Activated B cell treated with CpG ODN at 0.5 μM for 24 hours (primary cell): ENCODE results near the gene TCAP. TPM values are rescaled to one million over a fixed set of nuclear protein-coding genes. Genes with fewer than 3 reads are reported as not detected.

Experiments used
- ATAC-seq: fragments of 200-7000 bp; cut with Tn5 transposase; one replicate; pipeline ENCODE4 v1.10.0; 2021; ENCODE audit warnings: low read depth, mild to moderate bottlenecking, moderate library complexity
- CTCF ChIA-PET: fragments of 350-600 bp; sonication (Branson Sonifier 250); formaldehyde crosslinking; loops from one replicate; lab custom pipeline; 2021; ENCODE audit warnings: antibody characterized with exemption; lab: Charles Lee
- POLR2A ChIA-PET: fragments of 350-600 bp; sonication (Branson Sonifier 250); formaldehyde crosslinking; loops from one replicate; lab custom pipeline; 2021; ENCODE audit warnings: antibody characterized with exemption; lab: Charles Lee
- DNase-seq: peaks from one replicate; pipeline ENCODE4 v3.0.0; 2022
- H3K27ac Mint-ChIP-seq: one replicate; pipeline ENCODE4 v1.8.0; 2020; ENCODE audit warnings: mixed read lengths
- H3K27me3 Mint-ChIP-seq: one replicate; pipeline ENCODE4 v1.8.0; 2021; ENCODE audit warnings: mixed read lengths
- H3K36me3 Mint-ChIP-seq: one replicate; pipeline ENCODE4 v1.8.0; 2021; ENCODE audit warnings: low read depth, mixed read lengths
- H3K4me1 Mint-ChIP-seq: one replicate; pipeline ENCODE4 v1.8.0; 2021; ENCODE audit warnings: mixed read lengths
- H3K4me3 Mint-ChIP-seq: one replicate; pipeline ENCODE4 v1.8.0; 2020; ENCODE audit warnings: mild to moderate bottlenecking, mixed read lengths
- H3K9me3 Mint-ChIP-seq: one replicate; pipeline ENCODE4 v1.8.0; 2020; ENCODE audit warnings: mixed read lengths
- intact Hi-C: fragments of 100-400 bp; cut with micrococcal nuclease; formaldehyde crosslinking; loops from one replicate; pipeline ENCODE4 v1.15.1; 2024
- total RNA-seq: library from RNA; stranded (reverse); gene quantifications from 2 replicates; pipeline ENCODE4 v1.2.3, GENCODE V29; 2022
- TF ChIP-seq, protein P1 (sequence below): fragments of 200-600 bp; IDR thresholded peaks from one replicate; pipeline ENCODE4 v1.8.0; 2022; ENCODE audit warnings: antibody characterized with exemption, mild to moderate bottlenecking

Gene TCAP
- total RNA-seq, 1 donor from 2014 or later, result 2.3 TPM

DNA sequence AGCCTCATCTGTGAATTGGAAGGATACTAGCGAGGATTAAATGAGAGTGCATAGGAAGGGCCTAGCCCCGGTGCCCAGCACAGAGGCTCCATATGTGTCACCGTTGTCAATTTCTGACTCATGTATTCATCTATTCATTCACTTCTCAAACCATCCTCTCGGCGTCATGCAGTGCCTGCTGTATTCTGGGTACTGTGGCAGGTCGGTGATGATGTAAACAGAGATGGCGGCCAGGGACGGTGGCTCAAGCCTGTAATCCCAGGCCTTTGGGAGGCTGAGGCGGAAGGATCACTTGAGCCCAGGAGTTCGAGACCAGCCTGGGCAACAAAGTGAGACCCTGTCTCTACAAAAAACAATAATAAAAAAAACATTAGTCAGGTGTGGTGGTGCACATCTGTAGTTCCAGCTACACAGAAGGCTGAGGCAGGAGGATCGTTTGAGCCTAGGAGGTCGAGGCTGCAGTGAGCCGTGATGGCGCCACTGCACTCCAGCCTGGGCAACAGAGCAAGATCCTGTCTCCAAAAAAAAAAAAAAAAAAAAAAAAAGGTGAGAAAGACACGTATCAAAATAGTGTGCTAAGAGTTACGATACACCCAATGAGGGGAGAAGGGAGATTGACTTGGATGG is 42.7 kb upstream of the TCAP start:
- DNase-seq (no peak), ATAC-seq (peak; percentile 26)
- peak overlapping the region; percentile 60 for H3K27ac Mint-ChIP-seq
- H3K9me3 Mint-ChIP-seq, result no peaks in the 10 kb centered on the region
- no peaks in the 10 kb centered on the region for H3K36me3 Mint-ChIP-seq
- TF ChIP-seq, protein P1, sequence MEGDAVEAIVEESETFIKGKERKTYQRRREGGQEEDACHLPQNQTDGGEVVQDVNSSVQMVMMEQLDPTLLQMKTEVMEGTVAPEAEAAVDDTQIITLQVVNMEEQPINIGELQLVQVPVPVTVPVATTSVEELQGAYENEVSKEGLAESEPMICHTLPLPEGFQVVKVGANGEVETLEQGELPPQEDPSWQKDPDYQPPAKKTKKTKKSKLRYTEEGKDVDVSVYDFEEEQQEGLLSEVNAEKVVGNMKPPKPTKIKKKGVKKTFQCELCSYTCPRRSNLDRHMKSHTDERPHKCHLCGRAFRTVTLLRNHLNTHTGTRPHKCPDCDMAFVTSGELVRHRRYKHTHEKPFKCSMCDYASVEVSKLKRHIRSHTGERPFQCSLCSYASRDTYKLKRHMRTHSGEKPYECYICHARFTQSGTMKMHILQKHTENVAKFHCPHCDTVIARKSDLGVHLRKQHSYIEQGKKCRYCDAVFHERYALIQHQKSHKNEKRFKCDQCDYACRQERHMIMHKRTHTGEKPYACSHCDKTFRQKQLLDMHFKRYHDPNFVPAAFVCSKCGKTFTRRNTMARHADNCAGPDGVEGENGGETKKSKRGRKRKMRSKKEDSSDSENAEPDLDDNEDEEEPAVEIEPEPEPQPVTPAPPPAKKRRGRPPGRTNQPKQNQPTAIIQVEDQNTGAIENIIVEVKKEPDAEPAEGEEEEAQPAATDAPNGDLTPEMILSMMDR, result no peak
- intact Hi-C loops, result loop anchor here (1.0 to 10.0 kb wide), 13 partner anchors 14 to 455 kb away; partner anchors contain the start of genes IKZF3, MIEN1, PNMT and PSMD3
- H3K27me3 Mint-ChIP-seq, result peaks cover 18% of the 10 kb centered on the region
- ChIA-PET POLR2A (interaction anchor here (0.6 to 3.5 kb wide), 12 partner anchors 71 to 358 kb away, joined by 3 to 17 read pairs (median 8); partner anchors contain the start of genes MIEN1 and PSMD3), CTCF (interaction anchor here (0.7 to 6.1 kb wide), 36 partner anchors 9 to 415 kb away, joined by 3 to 124 read pairs (median 5); partner anchors contain the start of genes IKZF3, MIEN1, NEUROD2 and PSMD3)
- peaks cover 28% of the 10 kb centered on the region for H3K4me1 Mint-ChIP-seq
- H3K4me3 Mint-ChIP-seq, result peak overlapping the region; percentile 70

DNA sequence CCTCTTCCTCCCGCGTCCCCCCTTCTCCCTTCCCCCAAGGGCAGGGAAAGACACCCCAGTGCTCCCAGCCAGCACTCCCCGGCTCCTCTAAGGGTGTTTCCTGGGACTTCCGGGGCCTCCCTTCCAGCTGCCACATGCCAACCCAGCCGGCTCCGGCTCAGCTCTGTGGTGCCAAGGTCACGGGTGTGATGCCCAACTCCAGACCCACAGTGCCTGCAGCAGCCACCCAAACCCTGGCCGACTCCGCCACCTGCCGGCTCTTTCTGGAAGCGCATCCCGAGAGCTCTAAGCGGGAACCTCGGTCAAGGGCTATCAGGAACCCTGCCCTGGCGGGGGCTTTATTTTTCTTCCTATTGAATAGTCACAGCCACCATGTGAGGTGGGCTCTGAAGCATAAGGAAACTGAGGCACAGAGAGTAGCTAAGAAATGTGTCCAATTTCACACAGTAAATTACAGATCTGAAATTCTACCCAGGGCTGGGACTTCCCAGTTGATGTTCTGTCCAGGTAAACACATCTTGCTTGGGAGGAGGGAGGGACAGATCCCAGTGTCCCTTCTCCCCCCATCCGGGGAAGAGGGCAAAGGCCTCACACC is 41.7 kb upstream of the TCAP start:
- Mint-ChIP-seq H3K4me3 (no peak overlapping the region), H3K4me1 (peaks cover 28% of the 10 kb centered on the region), H3K27me3 (peaks cover 22% of the 10 kb centered on the region), H3K36me3 (no peaks in the 10 kb centered on the region), H3K27ac (no peak overlapping the region), H3K9me3 (no peaks in the 10 kb centered on the region)
- DNase-seq (peak; percentile 89), ATAC-seq (peak; percentile 77)
- POLR2A ChIA-PET, result interaction anchor here (0.7 to 3.5 kb wide), 8 partner anchors 72 to 357 kb away, joined by 3 to 17 read pairs (median 8); partner anchors contain the start of genes MIEN1 and PSMD3
- intact Hi-C loops, result loop anchor here (1.0 to 10.0 kb wide), 5 partner anchors 13 to 454 kb away; partner anchors contain the start of genes RPL19 and STARD3
- CTCF ChIA-PET, result interaction anchor here (0.6 to 6.1 kb wide), 36 partner anchors 9 to 463 kb away, joined by 3 to 124 read pairs (median 4); partner anchors contain the start of genes IKZF3, MIEN1, PSMD3 and STARD3
- TF ChIP-seq, protein P1, result no peak

DNA sequence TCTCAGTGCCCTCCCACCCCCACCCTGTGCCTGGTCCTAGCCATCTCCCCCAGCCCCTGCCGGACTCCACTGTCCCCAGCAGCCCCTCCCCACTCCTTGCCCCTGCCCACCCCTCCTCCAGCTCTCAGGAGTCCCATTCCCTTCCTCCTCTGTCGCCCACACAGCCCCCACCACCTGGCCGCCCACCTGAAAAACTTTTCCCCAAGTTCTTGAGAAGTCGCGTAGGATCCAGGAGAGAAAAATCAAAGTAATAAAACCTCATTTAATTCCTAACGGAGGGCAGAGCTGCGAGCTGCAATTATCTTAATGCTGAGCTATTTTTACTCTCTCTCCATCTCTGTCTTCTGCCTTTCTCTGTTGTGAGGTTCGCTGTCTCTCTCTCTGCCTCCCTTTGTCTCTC is 40.8 kb upstream of the TCAP start:
- POLR2A ChIA-PET, result no interaction called here
- H3K4me3 Mint-ChIP-seq, result no peak overlapping the region

DNA sequence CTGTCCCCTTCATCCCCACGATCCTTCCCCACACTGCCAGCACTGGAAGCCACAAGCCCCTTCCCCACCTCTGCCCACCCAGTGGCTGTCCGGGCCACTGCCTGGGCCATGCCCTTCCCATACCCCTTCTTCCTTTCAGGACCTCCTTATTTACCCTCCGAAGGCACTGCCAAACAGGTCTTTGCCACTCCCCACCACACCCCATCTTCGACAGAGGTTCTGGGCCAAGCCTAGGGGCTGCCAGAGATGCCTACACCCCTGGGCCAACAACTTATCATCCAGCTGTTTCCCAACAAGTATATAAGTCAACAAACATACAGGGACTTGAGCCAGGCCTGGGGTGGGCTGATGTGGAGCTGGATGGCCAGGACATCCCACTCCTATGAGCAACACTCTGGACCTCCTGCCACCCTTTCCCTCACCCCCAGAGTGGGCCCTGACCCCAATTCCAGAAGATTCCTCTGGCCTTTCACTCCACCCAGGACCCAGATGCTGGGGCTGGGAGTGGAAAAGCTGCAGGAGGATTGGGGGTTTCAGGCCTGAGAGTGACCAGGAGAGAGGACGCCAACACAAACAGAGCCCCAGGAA is 39.9 kb upstream of the TCAP start:
- H3K27ac Mint-ChIP-seq, result no peak overlapping the region
- peaks cover 26% of the 10 kb centered on the region for H3K4me1 Mint-ChIP-seq
- CTCF ChIA-PET, result interaction anchor here (0.7 to 6.1 kb wide), 4 partner anchors 9 to 106 kb away, joined by 3 to 124 read pairs (median 30); no protein-coding TSS in a partner anchor
- peaks cover 26% of the 10 kb centered on the region for H3K27me3 Mint-ChIP-seq
- ATAC-seq (no peak), DNase-seq (no peak)
- H3K4me3 Mint-ChIP-seq, result no peak overlapping the region
- H3K9me3 Mint-ChIP-seq, result no peaks in the 10 kb centered on the region
- intact Hi-C loops, result loop anchor here (10.0 kb wide), 1 partner anchor 420 kb away; the partner anchor contains the start of gene RPL19
- no peaks in the 10 kb centered on the region for H3K36me3 Mint-ChIP-seq
- POLR2A ChIA-PET, result no interaction called here
- TF ChIP-seq, protein P1, result no peak

More for the DNA sequence above, 40.8 kb upstream of the TCAP start:
- ATAC-seq, result no peak
- intact Hi-C loops, result loop anchor here (5.0 to 10.0 kb wide), 2 partner anchors 420 to 453 kb away; partner anchors contain the start of gene RPL19
- Mint-ChIP-seq H3K9me3 (no peaks in the 10 kb centered on the region), H3K27me3 (peaks cover 25% of the 10 kb centered on the region), H3K4me1 (peaks cover 26% of the 10 kb centered on the region), H3K27ac (no peak overlapping the region), H3K36me3 (no peaks in the 10 kb centered on the region)
- DNase-seq, result no peak
- TF ChIP-seq, protein P1, result no peak
- CTCF ChIA-PET, result interaction anchor here (1.2 to 6.1 kb wide), 6 partner anchors 10 to 107 kb away, joined by 3 to 124 read pairs (median 16); partner anchors contain the start of gene MIEN1
